Natural killer cell (primary cell): ENCODE results near the gene ACTR3C. TPM values are rescaled to one million over a fixed set of nuclear protein-coding genes. Genes with fewer than 3 reads are reported as not detected.
"Not testable (repeated sequence)": the region's sequence is repeated elsewhere in the genome, so short reads cannot be mapped to it uniquely, and the experiment has no call there.

Experiments used
- ATAC-seq, 3 donors: fragments of 150-1000 bp in 2 of 3; fragments of 200-7000 bp in 1 of 3; cut with Tn5 transposase; 1 replicate in 1 of 3; 2 replicates in 2 of 3; pipeline ENCODE4 v1.10.0; 2021; ENCODE audit warnings: mild to moderate bottlenecking in 2 of 3, moderate library complexity in 2 of 3
- DNase-seq, 2 donors: peaks; one replicate each; pipeline versions ENCODE4 v3.0.0 to v3.0.0-alpha.2; 2013 to 2021; ENCODE audit warnings: mixed read lengths in 1 of 2
- H3K27ac ChIP-seq: one replicate; pipeline ENCODE4 v1.5.1; 2013; ENCODE audit warnings: mild to moderate bottlenecking, low read length
- H3K27me3 ChIP-seq: one replicate; pipeline ENCODE4 v1.6.1; 2013; ENCODE audit warnings: low read length; ENCODE audit not compliant: control insufficient read depth, insufficient read depth
- H3K36me3 ChIP-seq: one replicate; pipeline ENCODE4 v1.6.1; 2013; ENCODE audit warnings: low read length; ENCODE audit not compliant: control insufficient read depth, insufficient read depth
- H3K4me1 ChIP-seq: one replicate; pipeline ENCODE4 v1.6.1; 2013; ENCODE audit warnings: low read length; ENCODE audit not compliant: control insufficient read depth, insufficient read depth
- H3K4me3 ChIP-seq: one replicate; pipeline ENCODE4 v1.5.1; 2013; ENCODE audit warnings: low read length
- H3K9me3 ChIP-seq: one replicate; pipeline ENCODE4 v1.6.1; 2013; ENCODE audit warnings: low read length; ENCODE audit not compliant: control insufficient read depth, insufficient read depth
- H3K27ac Mint-ChIP-seq, 2 donors: one replicate each; pipeline ENCODE4 v1.8.0; 2022; ENCODE audit warnings: mild to moderate bottlenecking in 2 of 2, mixed read lengths in 2 of 2, moderate library complexity in 1 of 2
- H3K27me3 Mint-ChIP-seq, 2 donors: one replicate each; pipeline ENCODE4 v1.8.0; 2022; ENCODE audit warnings: low read depth in 2 of 2, mixed read lengths in 2 of 2
- H3K36me3 Mint-ChIP-seq: one replicate; pipeline ENCODE4 v1.8.0; 2022; ENCODE audit warnings: mixed read lengths
- H3K4me1 Mint-ChIP-seq, 2 donors: one replicate each; pipeline ENCODE4 v1.8.0; 2022; ENCODE audit warnings: mixed read lengths in 2 of 2
- H3K4me3 Mint-ChIP-seq: one replicate; pipeline ENCODE4 v1.8.0; 2022; ENCODE audit warnings: mild to moderate bottlenecking, moderate library complexity, mixed read lengths
- H3K9me3 Mint-ChIP-seq, 2 donors: one replicate each; pipeline ENCODE4 v1.8.0; 2022; ENCODE audit warnings: mixed read lengths in 2 of 2
- WGBS: methylation state at CpG from one replicate; pipeline ENCODE4 v1.1.7; 2013; ENCODE audit warnings: missing lambda C conversion rate; ENCODE audit not compliant: insufficient coverage; 5-methylcytosine and 5-hydroxymethylcytosine counted together
- intact Hi-C: fragments of 100-400 bp; cut with micrococcal nuclease; formaldehyde crosslinking; loops from one replicate; pipeline ENCODE4 v1.14.2; 2022
- total RNA-seq, 4 donors: library from RNA; stranded (reverse); fragments of 120-200 nt in 1 of 4; gene quantifications; one replicate each; pipeline versions ENCODE4 v1.2.3 to v1.2.4, GENCODE V29; 2013 to 2022

Gene ACTR3C
- total RNA-seq, 3 donors from 2014 or later (not counting 1 experiment from before 2014, with no cell fraction given) = 5.1 to 8.3 (median 7.2) TPM

- ATAC-seq, H3K4me3 Mint-ChIP-seq, H3K27ac Mint-ChIP-seq, H3K36me3 ChIP-seq, H3K4me1 Mint-ChIP-seq, intact Hi-C loops, H3K27ac ChIP-seq, H3K9me3 ChIP-seq, H3K27me3 Mint-ChIP-seq, DNase-seq, H3K4me3 ChIP-seq, H3K9me3 Mint-ChIP-seq, H3K36me3 Mint-ChIP-seq, H3K4me1 ChIP-seq, H3K27me3 ChIP-seq: not testable (repeated sequence)
- 84% methylated on average over 5 of the region's 11 CpGs for WGBS
Observed at GRCh38 chr7:150305259-150305902, 18.0 kb downstream of the ACTR3C start.

GRCh38 chr7:150304499-150305258 is 18.7 kb downstream of the ACTR3C start:
- intact Hi-C loops, H3K27ac Mint-ChIP-seq, H3K4me3 Mint-ChIP-seq, H3K4me1 ChIP-seq, H3K4me1 Mint-ChIP-seq, H3K9me3 ChIP-seq, H3K27me3 ChIP-seq, H3K36me3 ChIP-seq, DNase-seq, H3K27me3 Mint-ChIP-seq, H3K27ac ChIP-seq, ATAC-seq, H3K9me3 Mint-ChIP-seq, H3K36me3 Mint-ChIP-seq, H3K4me3 ChIP-seq: not testable (repeated sequence)
- WGBS = 100% methylated on average over 2 of the region's 8 CpGs

- H3K27me3 ChIP-seq, H3K9me3 ChIP-seq, H3K4me1 Mint-ChIP-seq, H3K27ac Mint-ChIP-seq, H3K36me3 Mint-ChIP-seq, H3K4me1 ChIP-seq, H3K27me3 Mint-ChIP-seq, H3K36me3 ChIP-seq, ATAC-seq, H3K4me3 Mint-ChIP-seq, H3K27ac ChIP-seq, intact Hi-C loops, DNase-seq, H3K4me3 ChIP-seq, H3K9me3 Mint-ChIP-seq: not testable (repeated sequence)
- no CpG with 5 or more reads among the region's 1 CpG for WGBS
Observed at GRCh38 chr7:150302908-150303310, 20.4 kb downstream of the ACTR3C start.

- H3K27me3 Mint-ChIP-seq, H3K9me3 ChIP-seq, H3K4me3 ChIP-seq, H3K36me3 ChIP-seq, H3K27ac Mint-ChIP-seq, H3K4me1 ChIP-seq, H3K4me3 Mint-ChIP-seq, ATAC-seq, H3K36me3 Mint-ChIP-seq, H3K9me3 Mint-ChIP-seq, H3K27me3 ChIP-seq, intact Hi-C loops, H3K27ac ChIP-seq, H3K4me1 Mint-ChIP-seq, DNase-seq: not testable (repeated sequence)
Observed at GRCh38 chr7:150297978-150298377, 25.4 kb downstream of the ACTR3C start.

- H3K27me3 ChIP-seq, H3K9me3 Mint-ChIP-seq, H3K4me1 ChIP-seq, H3K27me3 Mint-ChIP-seq, H3K27ac Mint-ChIP-seq, H3K4me3 Mint-ChIP-seq, H3K36me3 Mint-ChIP-seq, H3K9me3 ChIP-seq, H3K4me1 Mint-ChIP-seq, H3K36me3 ChIP-seq, H3K27ac ChIP-seq, DNase-seq, ATAC-seq, intact Hi-C loops, H3K4me3 ChIP-seq: not testable (repeated sequence)
- 87% methylated on average over 7 of the region's 10 CpGs for WGBS
Observed at GRCh38 chr7:150296802-150297201, 26.5 kb downstream of the ACTR3C start.

GRCh38 chr7:150295614-150296013 is 27.7 kb downstream of the ACTR3C start:
- H3K9me3 ChIP-seq, H3K4me1 Mint-ChIP-seq, H3K27ac Mint-ChIP-seq, H3K9me3 Mint-ChIP-seq, H3K27me3 ChIP-seq, H3K36me3 ChIP-seq, H3K4me3 Mint-ChIP-seq, H3K27ac ChIP-seq, H3K36me3 Mint-ChIP-seq, ATAC-seq, H3K27me3 Mint-ChIP-seq, DNase-seq, H3K4me3 ChIP-seq, H3K4me1 ChIP-seq, intact Hi-C loops: not testable (repeated sequence)
- WGBS = no CpG with 5 or more reads among the region's 8 CpGs

- no CpG with 5 or more reads among the region's 8 CpGs for WGBS
- ATAC-seq = not testable (repeated sequence)
Observed at GRCh38 chr7:150295027-150295426, 28.3 kb downstream of the ACTR3C start.

GRCh38 chr7:150290317-150290716 is 33.0 kb downstream of the ACTR3C start:
- 74% methylated on average over 5 of the region's 6 CpGs for WGBS
- intact Hi-C loops, H3K4me1 ChIP-seq, H3K27ac Mint-ChIP-seq, DNase-seq, H3K27ac ChIP-seq, H3K36me3 ChIP-seq, H3K27me3 ChIP-seq, ATAC-seq, H3K9me3 ChIP-seq, H3K4me3 Mint-ChIP-seq, H3K36me3 Mint-ChIP-seq, H3K27me3 Mint-ChIP-seq, H3K4me1 Mint-ChIP-seq, H3K4me3 ChIP-seq, H3K9me3 Mint-ChIP-seq: not testable (repeated sequence)

More at GRCh38 chr7:150295027-150295426, 28.3 kb downstream of the ACTR3C start:
- H3K9me3 ChIP-seq, H3K4me1 Mint-ChIP-seq, H3K36me3 ChIP-seq, intact Hi-C loops, H3K27me3 ChIP-seq, H3K4me3 ChIP-seq, H3K36me3 Mint-ChIP-seq, H3K4me3 Mint-ChIP-seq, H3K27me3 Mint-ChIP-seq, H3K27ac Mint-ChIP-seq, H3K4me1 ChIP-seq, DNase-seq, H3K27ac ChIP-seq, H3K9me3 Mint-ChIP-seq: not testable (repeated sequence)
